ENCODE measurements around the gene CAMTA1.

GRCh38 chr1:7620196-7620595, 834.9 kb downstream of the CAMTA1 start:
- no peak for TF ChIP-seq CTCF (IDR thresholded peaks at IDR 0.05)
- no peak for TF ChIP-seq POLR2AphosphoS5 (IDR thresholded peaks at IDR 0.05)
- no peak for TF ChIP-seq POLR2A (IDR thresholded peaks at IDR 0.05)
- no peak for TF ChIP-seq EP300 (IDR thresholded peaks at IDR 0.05)
